Fibroblast of lung (primary cell): Measurements from ENCODE around the gene HAND1.

Experiments
- CTCF ChIP-seq, 2 donors: IDR thresholded peaks in 1 of 2; conservative IDR thresholded peaks in 1 of 2; 1 replicate in 1 of 2; 2 replicates in 1 of 2; pipeline ENCODE4 v1.5.1; 2011 to 2012; ENCODE audit warnings: low read length in 2 of 2, control low read depth in 1 of 2, inconsistent platforms in 1 of 2, low read depth in 1 of 2, mild to moderate bottlenecking in 1 of 2
- EZH2 ChIP-seq: IDR thresholded peaks from 2 replicates; pipeline ENCODE4 v1.5.1; 2012; ENCODE audit warnings: low read length, control low read depth, mild to moderate bottlenecking; ENCODE audit errors: missing control alignments

- no peak for TF ChIP-seq CTCF (conservative IDR thresholded peaks at IDR 0.05 in 1 of 2, IDR thresholded peaks at IDR 0.05 in 1 of 2; ENCODE audit: low read depth in 1 of 2, low read length in 2 of 2)
- TF ChIP-seq EZH2: no peak
Observed at GRCh38 chr5:154494036-154494435, 16.0 kb upstream of the HAND1 start.
